ENCODE measurements around the gene RTN3.

DNA sequence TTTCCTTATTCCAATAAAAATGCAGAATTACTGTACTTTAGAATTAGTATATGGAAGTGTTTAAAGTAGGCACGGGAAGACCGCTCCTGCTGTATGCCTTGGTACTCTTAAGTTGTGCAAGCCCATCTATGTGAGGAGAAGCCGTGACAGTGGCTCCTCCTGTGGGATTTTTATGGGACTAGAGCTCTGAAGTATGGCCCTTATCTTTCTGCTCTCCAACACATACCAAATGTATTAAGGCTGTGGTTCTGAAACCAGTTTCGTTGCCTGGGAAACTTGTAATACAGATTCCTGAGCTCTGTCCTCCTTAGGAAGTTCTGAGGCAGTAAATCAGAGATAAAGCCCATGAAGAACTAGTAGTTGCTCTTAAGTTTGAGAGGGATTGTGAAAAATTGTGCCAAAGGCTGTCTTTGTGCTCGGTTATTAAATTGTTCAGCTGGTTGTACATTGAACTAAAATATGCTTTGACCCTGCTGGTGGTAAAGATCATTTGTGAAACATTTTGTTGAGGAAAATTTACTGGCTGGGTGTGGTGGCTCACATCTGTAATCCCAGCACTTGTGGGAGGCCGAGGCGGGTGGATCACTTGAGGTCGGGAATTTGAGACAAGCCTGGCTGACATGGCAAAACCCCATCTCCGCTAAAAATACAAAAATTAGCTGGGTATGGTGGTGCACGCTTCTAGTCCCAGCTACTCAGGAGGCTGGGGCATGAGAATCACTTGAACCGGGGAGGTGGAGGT, 29.3 kb downstream of the RTN3 start:
- TF ChIP-seq, protein P1, sequence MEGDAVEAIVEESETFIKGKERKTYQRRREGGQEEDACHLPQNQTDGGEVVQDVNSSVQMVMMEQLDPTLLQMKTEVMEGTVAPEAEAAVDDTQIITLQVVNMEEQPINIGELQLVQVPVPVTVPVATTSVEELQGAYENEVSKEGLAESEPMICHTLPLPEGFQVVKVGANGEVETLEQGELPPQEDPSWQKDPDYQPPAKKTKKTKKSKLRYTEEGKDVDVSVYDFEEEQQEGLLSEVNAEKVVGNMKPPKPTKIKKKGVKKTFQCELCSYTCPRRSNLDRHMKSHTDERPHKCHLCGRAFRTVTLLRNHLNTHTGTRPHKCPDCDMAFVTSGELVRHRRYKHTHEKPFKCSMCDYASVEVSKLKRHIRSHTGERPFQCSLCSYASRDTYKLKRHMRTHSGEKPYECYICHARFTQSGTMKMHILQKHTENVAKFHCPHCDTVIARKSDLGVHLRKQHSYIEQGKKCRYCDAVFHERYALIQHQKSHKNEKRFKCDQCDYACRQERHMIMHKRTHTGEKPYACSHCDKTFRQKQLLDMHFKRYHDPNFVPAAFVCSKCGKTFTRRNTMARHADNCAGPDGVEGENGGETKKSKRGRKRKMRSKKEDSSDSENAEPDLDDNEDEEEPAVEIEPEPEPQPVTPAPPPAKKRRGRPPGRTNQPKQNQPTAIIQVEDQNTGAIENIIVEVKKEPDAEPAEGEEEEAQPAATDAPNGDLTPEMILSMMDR (conservative IDR thresholded peaks at IDR 0.05; ENCODE audit: low read depth, low read length) = 0 out of 2 replicates have a peak, but pooled peaks have one; percentile 15
- TF ChIP-seq EZH2 (IDR thresholded peaks at IDR 0.05; ENCODE audit: borderline replicate concordance, low read depth, low read length, poor library complexity, severe bottlenecking) = no peak
